ENCODE measurements around the gene ARHGAP32.

Gene ARHGAP32

GRCh38 chr11:128947773-128948172 is 244.4 kb downstream of the ARHGAP32 start:
- no peak for DNase-seq

- no peak for DNase-seq
Observed at GRCh38 chr11:128946648-128947047, 245.5 kb downstream of the ARHGAP32 start.

GRCh38 chr11:128943428-128943976 is 248.6 kb downstream of the ARHGAP32 start:
- no peak for DNase-seq

- no peak for DNase-seq
Observed at GRCh38 chr11:128942817-128943427, 249.2 kb downstream of the ARHGAP32 start, which contains the start of gene TP53AIP1. Gene TP53AIP1 (minus strand): TSS chr11:128942871. CDS start chr11:128937818, 5,053 bp downstream.

- no peak for DNase-seq
Observed at GRCh38 chr11:128942272-128942612, 249.9 kb downstream of the ARHGAP32 start.

- no peak for DNase-seq
Observed at GRCh38 chr11:128941573-128942271, 250.4 kb downstream of the ARHGAP32 start.

- DNase-seq, result no peak
Observed at GRCh38 chr11:128941110-128941509, 251.0 kb downstream of the ARHGAP32 start.

- no peak for DNase-seq
Observed at GRCh38 chr11:128940603-128941002, 251.5 kb downstream of the ARHGAP32 start.

- no peak for DNase-seq
Observed at GRCh38 chr11:128940156-128940555, 252.0 kb downstream of the ARHGAP32 start.

- DNase-seq, result no peak
Observed at GRCh38 chr11:128939591-128939990, 252.5 kb downstream of the ARHGAP32 start.

GRCh38 chr11:128938156-128938885 is 253.8 kb downstream of the ARHGAP32 start:
- no peak for DNase-seq

GRCh38 chr11:128937480-128937879 is 254.6 kb downstream of the ARHGAP32 start:
- no peak for DNase-seq

GRCh38 chr11:128936606-128937251 is 255.4 kb downstream of the ARHGAP32 start:
- DNase-seq, result no peak

GRCh38 chr11:128934926-128935325 is 257.2 kb downstream of the ARHGAP32 start:
- DNase-seq, result no peak

GRCh38 chr11:128934351-128934750 is 257.8 kb downstream of the ARHGAP32 start:
- no peak for DNase-seq

- no peak for DNase-seq
Observed at GRCh38 chr11:128933481-128934178, 258.5 kb downstream of the ARHGAP32 start.

GRCh38 chr11:128931668-128932067 is 260.5 kb downstream of the ARHGAP32 start:
- no peak for DNase-seq

GRCh38 chr11:128931066-128931465 is 261.1 kb downstream of the ARHGAP32 start:
- no peak for DNase-seq

- DNase-seq, result no peak
Observed at GRCh38 chr11:128929991-128930390, 262.1 kb downstream of the ARHGAP32 start.

- DNase-seq, result no peak
Observed at GRCh38 chr11:128929468-128929867, 262.7 kb downstream of the ARHGAP32 start.

- DNase-seq, result peak; percentile 39
Observed at GRCh38 chr11:128928400-128928799, 263.7 kb downstream of the ARHGAP32 start.

GRCh38 chr11:128927683-128928336 is 264.3 kb downstream of the ARHGAP32 start:
- no peak for DNase-seq

All from OCI-M1 (cell line).